Rectal smooth muscle tissue (tissue), 1 donor: ENCODE measurements around the gene TIAM1.

Experiments used
- H3K27ac ChIP-seq: one replicate; pipeline ENCODE4 v1.7.0; 2013; ENCODE audit warnings: low read depth, low read length, inconsistent platforms
- H3K27me3 ChIP-seq: one replicate; pipeline ENCODE4 v1.7.0; 2013; ENCODE audit warnings: low read length; ENCODE audit not compliant: control insufficient read depth, insufficient read depth
- H3K36me3 ChIP-seq: one replicate; pipeline ENCODE4 v1.7.0; 2013; ENCODE audit warnings: low read length; ENCODE audit not compliant: control insufficient read depth, insufficient read depth
- H3K4me1 ChIP-seq: one replicate; pipeline ENCODE4 v1.7.0; 2013; ENCODE audit warnings: low read length; ENCODE audit not compliant: control insufficient read depth, insufficient read depth
- H3K4me3 ChIP-seq: one replicate; pipeline ENCODE4 v1.7.0; 2013; ENCODE audit warnings: low read length
- H3K9ac ChIP-seq: one replicate; pipeline ENCODE4 v1.7.0; 2013; ENCODE audit warnings: low read length

Gene TIAM1

GRCh38 chr21:31078796-31079195 is 265.3 kb downstream of the TIAM1 start:
- Histone ChIP-seq H3K36me3 (no peaks in the 10 kb centered on the region), H3K27me3 (no peaks in the 10 kb centered on the region), H3K4me3 (no peak overlapping the region), H3K27ac (no peak overlapping the region), H3K4me1 (no peaks in the 10 kb centered on the region), H3K9ac (no peak overlapping the region)

GRCh38 chr21:31078216-31078615 is 265.8 kb downstream of the TIAM1 start:
- H3K27me3 ChIP-seq, result no peaks in the 10 kb centered on the region
- no peaks in the 10 kb centered on the region for H3K36me3 ChIP-seq
- H3K27ac ChIP-seq, result no peak overlapping the region
- H3K4me1 ChIP-seq, result no peaks in the 10 kb centered on the region
- no peak overlapping the region for H3K4me3 ChIP-seq
- no peak overlapping the region for H3K9ac ChIP-seq

- no peaks in the 10 kb centered on the region for H3K4me1 ChIP-seq
These were observed 268.2 kb downstream of the TIAM1 start for GRCh38 chr21:31075848-31076247.

GRCh38 chr21:31072533-31072932 is 271.5 kb downstream of the TIAM1 start:
- H3K4me1 ChIP-seq, result no peaks in the 10 kb centered on the region
- H3K4me3 ChIP-seq, result no peak overlapping the region
- H3K9ac ChIP-seq, result no peak overlapping the region
- no peaks in the 10 kb centered on the region for H3K27me3 ChIP-seq
- H3K27ac ChIP-seq, result no peak overlapping the region
- no peaks in the 10 kb centered on the region for H3K36me3 ChIP-seq

More at GRCh38 chr21:31075848-31076247, 268.2 kb downstream of the TIAM1 start:
- Histone ChIP-seq H3K36me3 (no peaks in the 10 kb centered on the region), H3K27ac (no peak overlapping the region), H3K4me3 (no peak overlapping the region), H3K9ac (no peak overlapping the region), H3K27me3 (no peaks in the 10 kb centered on the region)
